Transverse colon (tissue), 4 donors: ENCODE results near the gene ZNF444. TPM values are rescaled to one million over a fixed set of nuclear protein-coding genes. Genes with fewer than 3 reads are reported as not detected.

Experiments used
- DNase-seq: peaks from one replicate; pipeline ENCODE4 v3.0.0-alpha.2; 2019
- H3K27ac ChIP-seq, 4 donors: fragments of 200-600 bp; sonication (generic); 2 replicates each; pipeline ENCODE4 v1.5.1; 2016 to 2018; ENCODE audit warnings: inconsistent platforms in 4 of 4
- H3K27me3 ChIP-seq: fragments of 200-600 bp; sonication (generic); 2 replicates; pipeline ENCODE4 v1.5.1; 2017; ENCODE audit warnings: inconsistent platforms
- H3K36me3 ChIP-seq, 4 donors: fragments of 200-600 bp; sonication (generic); 2 replicates each; pipeline ENCODE4 v1.5.1; 2017 to 2019; ENCODE audit warnings: inconsistent platforms in 4 of 4
- H3K4me1 ChIP-seq, 4 donors: fragments of 200-600 bp; sonication (generic); 2 replicates each; pipeline ENCODE4 v1.5.1; 2017 to 2020; ENCODE audit warnings: inconsistent platforms in 4 of 4
- H3K4me3 ChIP-seq, 4 donors: fragments of 200-600 bp; sonication (generic); 1 replicate in 1 of 4; 2 replicates in 3 of 4; pipeline versions ENCODE4 v1.5.1 to v1.6.1; 2017 to 2019; ENCODE audit warnings: inconsistent platforms in 4 of 4
- H3K9me3 ChIP-seq, 2 donors: fragments of 200-600 bp; sonication (generic); 2 replicates each; pipeline ENCODE4 v1.5.1; 2017 to 2019; ENCODE audit warnings: inconsistent platforms in 2 of 2
- CTCF ChIP-seq, 5 experiments: fragments of 200-600 bp in 3 of 5; fragments of 450-650 bp in 2 of 5; sonication (generic) in 3 of 5; IDR thresholded peaks; 1 replicate in 2 of 5; 2 replicates in 3 of 5; pipeline ENCODE4 v1.5.1; 2016 to 2017; ENCODE audit warnings: antibody characterized with exemption in 5 of 5, inconsistent platforms in 3 of 5, mild to moderate bottlenecking in 2 of 5, moderate library complexity in 1 of 5
- EP300 ChIP-seq: sonication (generic); formaldehyde crosslinking; IDR thresholded peaks from one replicate; pipeline ENCODE4 v1.6.1; 2017; ENCODE audit warnings: antibody characterized with exemption, low read depth
- POLR2A ChIP-seq: fragments of 450-650 bp; IDR thresholded peaks from one replicate; pipeline ENCODE4 v1.6.1; 2016; ENCODE audit warnings: antibody characterized with exemption, mild to moderate bottlenecking, moderate library complexity
- POLR2AphosphoS5 ChIP-seq, 3 donors: sonication (generic); formaldehyde crosslinking; IDR thresholded peaks; one replicate each; pipeline ENCODE4 v1.6.1; 2016; ENCODE audit warnings: antibody characterized with exemption in 3 of 3
- WGBS, 2 donors: methylation state at CpG; one replicate each; pipeline ENCODE4 v1.1.5; 2018; ENCODE audit warnings: low coverage in 1 of 2; 5-methylcytosine and 5-hydroxymethylcytosine counted together
- in situ Hi-C, 4 donors: fragments of 200-750 bp; cut with MboI; loops; one replicate each; pipeline versions ENCODE4 v1.15.0 to v1.15.1; 2017; ENCODE audit warnings: low sequenced_read_pairs in 3 of 4, low pct_ligation_motif_present in 1 of 4, low pct_unique_long_range_greater_than_20kb in 1 of 4
- intact Hi-C: fragments of 100-400 bp; cut with DNase I; formaldehyde crosslinking; loops from one replicate; pipeline ENCODE4 v1.15.1; 2023; ENCODE audit warnings: low total_unique reads
- total RNA-seq, 4 donors: library from RNA; depleted of rRNA; stranded (reverse); fragments of >200 nt; gene quantifications; one replicate each; pipeline ENCODE4 v1.1.0, GENCODE V29; 2016

The ZNF444 gene
- total RNA-seq, 4 donors from 2014 or later = 20.7 to 148 (median 39.2) TPM

- TF ChIP-seq POLR2A (no peak), EP300 (no peak), CTCF (IDR thresholded peaks at IDR 0.05) (no peak), POLR2AphosphoS5 (IDR thresholded peaks at IDR 0.05) (no peak)
- H3K4me1 ChIP-seq = peaks cover 0 to 38% (median 23%) of the 10 kb centered on the region in 4 donors
- no peaks in the 10 kb centered on the region for H3K27me3 ChIP-seq
- in situ Hi-C loops = no loop called here
- peaks cover 0 to 7% (median 0%) of the 10 kb centered on the region in 4 donors for H3K36me3 ChIP-seq
- intact Hi-C loops = no loop called here
- H3K27ac ChIP-seq = peak overlapping the region; percentile 88 to 93 (median 91)
- H3K9me3 ChIP-seq = no peaks in the 10 kb centered on the region
- DNase-seq = no peak
- H3K4me3 ChIP-seq = no peak overlapping the region
- WGBS, 2 donors = 80% methylated on average over 4 of the region's 4 CpGs; no CpG with 5 or more reads in 1 of the 2 donors
Observed at GRCh38 chr19:56142897-56143434, 1.9 kb downstream of the ZNF444 start.

GRCh38 chr19:56144376-56144775 lies 3.3 kb downstream of the ZNF444 start:
- WGBS, 2 donors = 79% methylated on average over 6 of the region's 6 CpGs; no CpG with 5 or more reads in 1 of the 2 donors
- Histone ChIP-seq H3K27me3 (no peaks in the 10 kb centered on the region), H3K9me3 (no peaks in the 10 kb centered on the region), H3K4me3 (no peak overlapping the region), H3K4me1 (peaks cover 0 to 27% (median 22%) of the 10 kb centered on the region in 4 donors), H3K36me3 (peaks cover 0 to 7% (median 0%) of the 10 kb centered on the region in 4 donors), H3K27ac (no peak overlapping the region)
- intact Hi-C loops = no loop called here
- DNase-seq = no peak
- in situ Hi-C loops = no loop called here
- TF ChIP-seq POLR2AphosphoS5 (IDR thresholded peaks at IDR 0.05) = no peak
- no peak for TF ChIP-seq POLR2A
- no peak for TF ChIP-seq EP300
- no peak for TF ChIP-seq CTCF (IDR thresholded peaks at IDR 0.05)

GRCh38 chr19:56144831-56145230 lies 3.7 kb downstream of the ZNF444 start:
- no peaks in the 10 kb centered on the region for H3K9me3 ChIP-seq
- no peaks in the 10 kb centered on the region for H3K27me3 ChIP-seq
- 89 to 100% methylated on average over 2 to 12 of the region's 12 CpGs for WGBS, 2 donors
- no peak for DNase-seq
- no peak overlapping the region for H3K4me3 ChIP-seq
- intact Hi-C loops (no loop called here), in situ Hi-C loops (no loop called here)
- TF ChIP-seq POLR2A = no peak
- TF ChIP-seq POLR2AphosphoS5 (IDR thresholded peaks at IDR 0.05) = no peak
- no peak for TF ChIP-seq CTCF (IDR thresholded peaks at IDR 0.05)
- no peak for TF ChIP-seq EP300
- peaks cover 0 to 7% (median 0%) of the 10 kb centered on the region in 4 donors for H3K36me3 ChIP-seq
- H3K4me1 ChIP-seq = peaks cover 0 to 25% (median 22%) of the 10 kb centered on the region in 4 donors
- no peak overlapping the region for H3K27ac ChIP-seq

- no peak overlapping the region for H3K27ac ChIP-seq
- WGBS, 2 donors = 92 to 100% methylated on average over 1 to 10 of the region's 10 CpGs
- TF ChIP-seq EP300 (no peak), POLR2AphosphoS5 (IDR thresholded peaks at IDR 0.05) (no peak), POLR2A (no peak), CTCF (IDR thresholded peaks at IDR 0.05) (no peak)
- in situ Hi-C loops = no loop called here
- peaks cover 0 to 7% (median 0%) of the 10 kb centered on the region in 4 donors for H3K36me3 ChIP-seq
- no peaks in the 10 kb centered on the region for H3K27me3 ChIP-seq
- H3K9me3 ChIP-seq = no peaks in the 10 kb centered on the region
- H3K4me3 ChIP-seq = no peak overlapping the region
- intact Hi-C loops = no loop called here
- H3K4me1 ChIP-seq = peaks cover 0 to 20% (median 19%) of the 10 kb centered on the region in 4 donors
- no peak for DNase-seq
Observed at GRCh38 chr19:56145698-56146097, 4.6 kb downstream of the ZNF444 start.
